Sigmoid colon (tissue), 7 donors: ENCODE data around the gene KRT31. TPM values are rescaled to one million over a fixed set of nuclear protein-coding genes. Genes with fewer than 3 reads are reported as not detected.

Experiments
- DNase-seq: peaks from one replicate; pipeline ENCODE4 v3.0.0-alpha.2; 2019
- H3K27ac ChIP-seq, 4 donors: fragments of 200-600 bp; sonication (generic); one replicate each; pipeline ENCODE4 v1.5.1; 2016 to 2019; ENCODE audit warnings: mild to moderate bottlenecking in 1 of 4
- H3K27me3 ChIP-seq, 3 donors: fragments of 200-600 bp; sonication (generic); one replicate each; pipeline ENCODE4 v1.5.1; 2019; ENCODE audit warnings: mild to moderate bottlenecking in 1 of 3
- H3K36me3 ChIP-seq, 4 donors: fragments of 200-600 bp; sonication (generic); one replicate each; pipeline ENCODE4 v1.5.1; 2016 to 2019
- H3K4me1 ChIP-seq, 4 donors: fragments of 200-600 bp; sonication (generic); one replicate each; pipeline ENCODE4 v1.5.1; 2017 to 2019
- H3K4me3 ChIP-seq, 4 donors: fragments of 200-600 bp; sonication (generic); one replicate each; pipeline ENCODE4 v1.5.1; 2017 to 2019; ENCODE audit warnings: mild to moderate bottlenecking in 2 of 4, moderate library complexity in 1 of 4
- H3K9me3 ChIP-seq, 4 donors: fragments of 200-600 bp in 3 of 4; sonication (generic) in 3 of 4; one replicate each; pipeline versions ENCODE4 v1.5.1 to v1.6.1; 2013 to 2019
- CTCF ChIP-seq, 4 experiments: fragments of 450-650 bp in 3 of 4; fragments of 200-600 bp in 1 of 4; IDR thresholded peaks; one replicate each; pipeline ENCODE4 v1.5.1; 2016 to 2019; ENCODE audit warnings: antibody characterized with exemption in 4 of 4, mild to moderate bottlenecking in 3 of 4, moderate library complexity in 2 of 4
- EP300 ChIP-seq, 4 donors: sonication (generic); formaldehyde crosslinking; IDR thresholded peaks; one replicate each; pipeline ENCODE4 v1.6.1; 2017; ENCODE audit warnings: antibody characterized with exemption in 4 of 4
- POLR2A ChIP-seq, 2 donors: fragments of 450-650 bp; IDR thresholded peaks; one replicate each; pipeline ENCODE4 v1.6.1; 2016; ENCODE audit warnings: antibody characterized with exemption in 2 of 2, mild to moderate bottlenecking in 2 of 2, moderate library complexity in 2 of 2
- POLR2AphosphoS5 ChIP-seq, 4 donors: sonication (generic); formaldehyde crosslinking; IDR thresholded peaks; one replicate each; pipeline ENCODE4 v1.6.1; 2017; ENCODE audit warnings: antibody characterized with exemption in 4 of 4
- WGBS, 2 donors: extraction: QIAGEN DNeasy Blood & Tissue Kit; methylation state at CpG; one replicate each; pipeline ENCODE4 v1.1.7; 2013; 5-methylcytosine and 5-hydroxymethylcytosine counted together
- intact Hi-C: fragments of 100-400 bp; cut with DNase I; formaldehyde crosslinking; loops from one replicate; pipeline ENCODE4 v1.15.1; 2023
- polyA plus RNA-seq, 3 donors: library from polyadenylated mRNA; stranded (reverse); fragments of 200-250 nt; gene quantifications; one replicate each; pipeline ENCODE4 v1.2.3, GENCODE V29; 2013
- total RNA-seq, 4 donors: library from RNA; depleted of rRNA; stranded (reverse); fragments of >200 nt; gene quantifications; one replicate each; pipeline ENCODE4 v1.1.0, GENCODE V29; 2016
- donor health status: healthy with polysubstance abuse.
- donor health status: Bipolar disorder and iron deficiency.
- donor health status: healthy.

KRT31 gene
- total RNA-seq = not detected
- not detected for polyA plus RNA-seq

- H3K9me3 ChIP-seq = no peaks in the 10 kb centered on the region
- H3K27me3 ChIP-seq = peaks cover 0 to 4% (median 0%) of the 10 kb centered on the region in 3 donors
- H3K27ac ChIP-seq = no peak within 1 kb of the TSS
- no peak for DNase-seq
- H3K36me3 ChIP-seq = no peaks in the 10 kb centered on the region
- intact Hi-C loops = no loop called here
- H3K4me3 ChIP-seq = no peak within 1 kb of the TSS
- TF ChIP-seq CTCF (IDR thresholded peaks at IDR 0.05) (no peak), POLR2AphosphoS5 (IDR thresholded peaks at IDR 0.05) (no peak), POLR2A (IDR thresholded peaks at IDR 0.05) (no peak)
- WGBS, 2 donors = 87 to 89% methylated on average over 16 of the region's 16 CpGs
- H3K4me1 ChIP-seq = no peaks in the 10 kb centered on the region
These were observed at the start of gene KRT31 for GRCh38 chr17:41396996-41397660. Gene KRT31, minus strand, starts transcription at chr17:41397608. Its CDS starts 69 bp downstream, at chr17:41397539.

GRCh38 chr17:41446806-41447205, 49.4 kb upstream of the KRT31 start:
- Histone ChIP-seq H3K4me1 (no peaks in the 10 kb centered on the region), H3K27me3 (peaks cover 0 to 9% (median 0%) of the 10 kb centered on the region in 3 donors), H3K36me3 (no peaks in the 10 kb centered on the region), H3K27ac (no peak overlapping the region), H3K4me3 (no peak overlapping the region), H3K9me3 (no peaks in the 10 kb centered on the region)
- no peak for TF ChIP-seq EP300 (IDR thresholded peaks at IDR 0.05)
- no peak for TF ChIP-seq POLR2AphosphoS5 (IDR thresholded peaks at IDR 0.05)
- no peak for TF ChIP-seq CTCF (IDR thresholded peaks at IDR 0.05)
- TF ChIP-seq POLR2A (IDR thresholded peaks at IDR 0.05) = no peak
- intact Hi-C loops = no loop called here
- WGBS, 2 donors = 62 to 81% methylated on average over 2 of the region's 2 CpGs
- DNase-seq = no peak

GRCh38 chr17:41444640-41445039, 47.2 kb upstream of the KRT31 start:
- WGBS, 2 donors = 58 to 74% methylated on average over 3 of the region's 3 CpGs
- intact Hi-C loops = no loop called here
- no peak for TF ChIP-seq POLR2A (IDR thresholded peaks at IDR 0.05)
- no peak for TF ChIP-seq POLR2AphosphoS5 (IDR thresholded peaks at IDR 0.05)
- TF ChIP-seq EP300 (IDR thresholded peaks at IDR 0.05) = no peak
- no peak for TF ChIP-seq CTCF (IDR thresholded peaks at IDR 0.05)
- Histone ChIP-seq H3K4me3 (no peak overlapping the region), H3K9me3 (no peaks in the 10 kb centered on the region), H3K27me3 (peaks cover 0 to 8% (median 0%) of the 10 kb centered on the region in 3 donors), H3K36me3 (no peaks in the 10 kb centered on the region), H3K27ac (no peak overlapping the region), H3K4me1 (no peaks in the 10 kb centered on the region)
- no peak for DNase-seq

- no peak for TF ChIP-seq POLR2AphosphoS5 (IDR thresholded peaks at IDR 0.05)
- no peak for TF ChIP-seq POLR2A (IDR thresholded peaks at IDR 0.05)
- no peak for TF ChIP-seq EP300 (IDR thresholded peaks at IDR 0.05)
- TF ChIP-seq CTCF (IDR thresholded peaks at IDR 0.05) = no peak
These were observed 46.8 kb upstream of the KRT31 start for GRCh38 chr17:41444186-41444585.

GRCh38 chr17:41442739-41443138, 45.3 kb upstream of the KRT31 start:
- H3K9me3 ChIP-seq = no peaks in the 10 kb centered on the region
- intact Hi-C loops = no loop called here
- no peaks in the 10 kb centered on the region for H3K36me3 ChIP-seq
- WGBS, 2 donors = 82 to 85% methylated on average over 4 of the region's 4 CpGs
- peaks cover 0 to 8% (median 0%) of the 10 kb centered on the region in 3 donors for H3K27me3 ChIP-seq
- DNase-seq = no peak
- H3K27ac ChIP-seq = no peak overlapping the region
- no peaks in the 10 kb centered on the region for H3K4me1 ChIP-seq
- TF ChIP-seq CTCF (IDR thresholded peaks at IDR 0.05) (no peak), EP300 (IDR thresholded peaks at IDR 0.05) (no peak), POLR2AphosphoS5 (IDR thresholded peaks at IDR 0.05) (no peak), POLR2A (IDR thresholded peaks at IDR 0.05) (no peak)
- no peak overlapping the region for H3K4me3 ChIP-seq

More at GRCh38 chr17:41444186-41444585, 46.8 kb upstream of the KRT31 start:
- H3K36me3 ChIP-seq = no peaks in the 10 kb centered on the region
- no peaks in the 10 kb centered on the region for H3K9me3 ChIP-seq
- WGBS, 2 donors = 80 to 83% methylated on average over 1 of the region's 1 CpG
- no peaks in the 10 kb centered on the region for H3K4me1 ChIP-seq
- no peak overlapping the region for H3K4me3 ChIP-seq
- DNase-seq = no peak
- H3K27me3 ChIP-seq = peaks cover 0 to 8% (median 0%) of the 10 kb centered on the region in 3 donors
- intact Hi-C loops = no loop called here
- no peak overlapping the region for H3K27ac ChIP-seq
